ENCODE data around the gene BMPER.

BMPER gene

GRCh38 chr7:34067005-34067778, 161.9 kb downstream of the BMPER start:
- DNase-seq, result no peak

- DNase-seq, result no peak
Observed at GRCh38 chr7:34069676-34070075, 164.3 kb downstream of the BMPER start.

- DNase-seq, result no peak
Observed at GRCh38 chr7:34070511-34071323, 165.4 kb downstream of the BMPER start.

- no peak for DNase-seq
Observed at GRCh38 chr7:34073676-34074075, 168.3 kb downstream of the BMPER start.

GRCh38 chr7:34074421-34074820, 169.1 kb downstream of the BMPER start:
- DNase-seq, result no peak

- DNase-seq, result no peak
Observed at GRCh38 chr7:34075523-34076370, 170.4 kb downstream of the BMPER start.

GRCh38 chr7:34077168-34077567, 171.8 kb downstream of the BMPER start:
- no peak for DNase-seq

- DNase-seq, result no peak
Observed at GRCh38 chr7:34078864-34079263, 173.5 kb downstream of the BMPER start.

- no peak for DNase-seq
Observed at GRCh38 chr7:34080513-34080912, 175.2 kb downstream of the BMPER start.

GRCh38 chr7:34081935-34082334, 176.6 kb downstream of the BMPER start:
- no peak for DNase-seq

- DNase-seq, result no peak
Observed at GRCh38 chr7:34083440-34083839, 178.1 kb downstream of the BMPER start.

- DNase-seq, result no peak
Observed at GRCh38 chr7:34084651-34085050, 179.3 kb downstream of the BMPER start.

GRCh38 chr7:34086064-34086463, 180.7 kb downstream of the BMPER start:
- no peak for DNase-seq

GRCh38 chr7:34086981-34087380, 181.6 kb downstream of the BMPER start:
- DNase-seq, result no peak

GRCh38 chr7:34087892-34088891, 182.9 kb downstream of the BMPER start:
- DNase-seq, result no peak

GRCh38 chr7:34090816-34091215, 185.5 kb downstream of the BMPER start:
- no peak for DNase-seq

GRCh38 chr7:34091321-34091917, 186.1 kb downstream of the BMPER start:
- no peak for DNase-seq

- DNase-seq, result no peak
Observed at GRCh38 chr7:34093276-34093675, 187.9 kb downstream of the BMPER start.

- DNase-seq, result no peak
Observed at GRCh38 chr7:34096198-34096651, 190.9 kb downstream of the BMPER start.

GRCh38 chr7:34096777-34097176, 191.4 kb downstream of the BMPER start:
- DNase-seq, result no peak

- DNase-seq, result no peak
Observed at GRCh38 chr7:34100661-34101060, 195.3 kb downstream of the BMPER start.
